HG02623 (cell line): ENCODE measurements around the gene PAFAH2.

Source experiments
- ATAC-seq: cut with Tn5 transposase; IDR thresholded peaks from one replicate; pipeline ENCODE4 v1.9.1; 2021; ENCODE audit warnings: moderate library complexity; ENCODE audit not compliant: unreplicated experiment

PAFAH2 gene

DNA sequence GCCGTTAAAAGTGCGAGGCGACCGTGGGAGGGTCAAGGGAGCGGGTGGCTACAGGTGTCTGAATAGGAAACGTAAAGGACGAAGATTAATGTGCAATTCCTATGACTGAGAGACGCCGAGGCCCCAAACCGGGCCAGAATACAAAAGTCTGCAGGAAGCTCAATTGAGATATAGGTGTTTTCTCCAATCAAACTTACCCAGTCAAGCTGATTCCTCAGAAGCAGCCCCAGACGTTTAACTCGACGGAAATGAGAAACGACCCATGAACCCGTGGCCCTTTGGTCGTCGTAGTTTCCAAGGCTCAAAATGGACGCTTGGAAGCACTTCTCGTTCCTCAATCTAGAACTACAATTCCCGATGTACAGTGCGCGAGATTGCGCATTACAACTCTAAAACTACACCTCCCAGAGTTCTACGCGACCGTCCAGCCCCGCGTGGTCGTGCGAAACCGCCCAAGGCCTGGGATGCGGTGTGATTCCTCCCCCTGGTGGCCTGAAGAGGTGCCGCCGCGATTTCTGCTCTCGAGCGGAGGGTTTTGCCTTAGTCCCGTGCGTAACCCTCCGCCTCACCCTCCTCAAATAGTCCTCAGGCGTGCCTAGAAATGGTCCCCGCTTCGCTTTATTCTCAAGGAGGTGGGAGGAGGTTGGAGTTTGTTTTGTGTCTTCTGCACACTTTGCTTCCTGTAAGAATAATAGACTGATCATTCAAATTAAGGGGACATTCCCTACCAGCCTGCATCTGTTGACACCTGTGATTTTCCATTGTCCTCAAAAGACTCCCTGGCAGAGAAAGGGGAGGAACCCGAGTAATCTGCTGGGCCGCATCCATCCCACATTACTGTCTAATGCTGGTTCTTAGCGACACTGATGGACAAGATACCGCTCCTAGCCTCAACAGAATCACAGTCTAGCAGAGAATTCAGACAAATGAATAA, at the start of gene PAFAH2:
Gene PAFAH2 (minus strand): TSS at position 236 of the 934 bp plus-strand sequence. CDS start 7,247 bp downstream, outside the sequence.
- ATAC-seq, result peak; percentile 92

DNA sequence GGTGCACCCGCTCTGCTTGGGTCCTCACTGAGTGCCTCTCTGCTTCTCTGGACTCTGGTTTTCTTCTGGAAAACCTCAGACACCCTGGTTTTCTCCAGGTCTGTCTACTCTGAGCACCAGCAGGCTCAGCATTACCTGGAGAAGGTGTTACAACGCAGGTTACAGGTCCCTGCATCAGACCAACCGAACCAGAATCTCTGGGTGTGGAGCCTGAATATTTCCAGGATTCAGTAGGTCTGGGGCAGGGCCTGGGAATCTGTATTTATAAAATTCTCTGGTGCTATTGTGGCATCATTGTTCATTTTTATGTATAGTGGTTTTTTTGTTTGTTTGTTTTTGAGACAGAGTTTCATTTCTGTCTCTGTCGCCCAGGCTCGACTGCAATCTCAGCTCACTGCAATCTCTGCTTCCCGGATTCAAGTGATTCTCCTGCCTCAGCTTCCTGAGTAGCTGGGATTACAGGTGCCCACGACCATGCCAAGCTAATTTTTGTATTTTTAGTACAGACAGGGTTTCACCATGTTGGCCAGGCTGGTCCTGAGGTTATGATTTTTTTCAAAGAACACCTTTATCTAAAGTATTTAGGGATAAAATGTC, 49.5 kb upstream of the PAFAH2 start:
- ATAC-seq, result no peak

DNA sequence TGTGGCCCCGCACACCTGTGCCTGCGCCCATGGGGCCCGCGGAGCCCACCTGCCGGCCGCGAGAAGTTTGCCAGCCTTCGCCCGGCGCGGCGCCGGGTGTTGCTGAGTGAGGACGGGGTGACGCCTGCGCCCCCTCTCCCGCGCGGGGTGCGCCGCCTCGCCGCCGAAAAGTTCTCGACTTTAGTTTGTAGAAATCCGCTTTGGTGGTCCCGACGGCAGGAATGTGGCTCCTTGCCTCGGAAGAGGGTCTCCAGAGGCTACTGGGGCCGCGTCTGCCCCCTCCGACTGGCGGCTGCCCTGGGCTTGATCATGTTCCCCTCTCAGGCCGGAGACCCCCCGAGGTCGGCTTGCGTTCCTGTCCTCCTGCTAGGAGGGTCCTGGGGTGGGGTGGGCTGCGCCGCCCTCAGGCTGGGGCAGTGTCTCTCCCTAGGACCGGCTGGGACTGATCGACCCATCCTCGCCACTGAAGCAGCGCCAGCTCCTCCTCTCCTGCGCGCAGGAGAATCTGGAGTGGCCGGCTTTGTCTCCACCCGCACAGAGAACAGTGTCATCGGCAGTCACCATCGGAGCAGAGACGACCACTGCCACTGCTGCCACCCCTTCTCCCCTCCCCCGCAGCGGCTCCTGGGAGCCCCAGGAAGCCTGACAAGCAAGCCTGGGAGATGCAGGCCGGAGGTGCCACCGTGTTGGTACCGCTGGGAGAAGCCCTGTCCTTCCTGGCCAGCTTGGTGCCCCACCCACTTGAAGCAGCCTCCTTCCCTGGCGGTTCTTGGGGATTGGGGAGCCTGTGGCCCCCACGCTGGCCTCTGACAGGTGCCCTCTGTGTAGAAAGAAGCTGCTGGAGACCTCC, 48.6 kb upstream of the PAFAH2 start:
- no peak for ATAC-seq

DNA sequence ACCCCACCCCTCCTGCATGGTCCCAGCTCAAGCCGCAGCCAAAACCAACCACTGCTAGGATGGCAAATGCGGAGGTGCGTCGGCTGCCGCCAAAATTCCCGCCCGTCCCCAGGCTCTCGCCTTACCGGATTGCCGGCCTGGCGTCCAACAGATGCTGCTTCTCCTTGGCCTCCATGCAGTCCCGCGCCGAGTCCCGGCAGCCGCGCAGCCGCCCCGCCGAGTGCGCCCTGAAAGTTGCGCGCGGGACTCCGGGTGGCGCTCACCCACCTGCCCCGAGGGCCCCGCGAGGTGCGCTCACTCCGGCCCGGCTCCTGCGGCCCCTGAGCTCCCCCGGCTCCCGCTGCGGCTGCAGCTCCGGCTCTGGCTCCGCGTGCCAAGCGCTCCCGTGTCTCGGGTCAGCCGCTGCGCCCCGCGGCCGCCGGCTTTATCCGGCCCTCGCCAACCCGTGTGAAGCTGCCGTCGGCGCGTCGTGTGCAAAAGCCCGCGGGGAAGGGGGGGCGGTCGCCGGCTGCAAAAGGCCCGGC, 47.9 kb upstream of the PAFAH2 start, which contains the start of gene SLC30A2:
Gene SLC30A2 (minus strand): TSS at position 397 of the 524 bp plus-strand sequence. CDS start 222 bp downstream, at position 175.
- ATAC-seq, result no peak

DNA sequence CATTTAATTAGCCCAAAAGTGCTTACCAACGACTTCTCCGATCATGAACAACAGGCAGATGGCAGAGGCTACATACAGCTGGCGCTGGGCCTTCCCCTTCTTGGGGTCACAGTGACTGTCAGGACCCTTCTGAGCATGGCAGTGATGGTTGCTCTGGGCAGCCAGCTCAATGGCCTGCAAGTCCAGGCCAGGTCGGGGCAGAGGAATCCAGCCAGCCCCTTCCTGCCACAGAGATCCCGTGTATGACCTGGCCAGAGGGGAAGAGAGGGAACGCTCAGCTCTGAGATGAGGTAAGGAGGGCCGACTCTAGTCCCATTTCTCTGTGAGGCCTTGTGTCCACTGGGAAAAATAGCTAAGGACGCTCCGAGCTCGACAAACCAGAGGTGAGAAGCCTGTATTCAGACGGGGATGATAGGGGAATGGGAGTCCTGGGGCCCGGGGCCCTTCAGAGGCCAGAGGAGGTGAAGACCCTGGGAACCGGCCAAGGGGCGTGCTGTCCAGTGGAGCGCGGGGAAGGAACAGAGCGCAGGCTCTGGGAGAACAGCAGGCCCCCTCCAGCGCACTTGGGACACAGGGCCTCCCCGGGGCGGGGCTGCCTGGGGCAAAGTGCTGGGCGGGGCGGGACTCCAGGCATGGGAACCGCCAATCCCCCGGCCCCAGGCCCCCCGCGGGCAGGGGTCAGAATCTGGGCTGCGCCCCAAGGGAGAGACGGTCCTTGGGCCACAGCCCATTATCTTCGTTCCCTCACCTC, 47.3 kb upstream of the PAFAH2 start:
- ATAC-seq, result no peak

DNA sequence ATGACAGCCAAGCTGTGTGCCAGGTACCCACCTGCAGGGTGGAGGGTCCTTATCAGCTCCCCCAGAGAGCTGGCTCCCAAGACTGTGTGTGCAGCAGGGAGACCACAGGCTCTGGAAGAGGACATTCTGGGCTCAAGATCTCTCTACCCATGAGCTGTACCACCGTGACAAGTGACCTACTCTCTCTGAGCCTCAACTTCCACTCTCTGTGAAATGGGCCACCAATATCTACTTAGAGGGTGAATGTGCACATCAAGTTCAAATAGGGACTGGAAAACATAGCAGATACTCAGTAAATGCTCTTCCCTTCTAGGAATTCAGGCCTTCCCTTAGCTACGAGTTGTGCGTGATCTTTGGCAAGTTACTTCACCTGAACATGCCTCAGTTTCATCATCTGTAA, 46.6 kb upstream of the PAFAH2 start:
- no peak for ATAC-seq

DNA sequence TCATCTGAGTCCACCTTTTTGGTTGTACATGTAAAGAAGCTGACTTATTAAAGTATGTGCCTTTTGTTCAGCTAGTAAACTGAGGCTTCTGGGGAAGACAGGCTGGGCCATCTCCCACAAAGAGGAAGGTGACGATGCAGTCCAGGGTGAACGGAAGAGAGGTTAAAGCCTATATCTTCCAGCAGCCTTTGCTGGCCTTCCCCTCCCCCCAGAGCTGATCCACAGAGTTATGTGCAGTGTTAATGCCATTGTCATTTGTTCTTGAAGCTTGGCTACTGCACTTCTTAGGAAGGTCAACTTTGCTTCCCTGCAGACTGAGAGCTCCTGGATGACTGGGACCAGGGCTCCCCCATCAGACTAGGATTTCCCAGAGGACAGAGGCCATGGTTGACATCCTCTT, 45.9 kb upstream of the PAFAH2 start:
- no peak for ATAC-seq

DNA sequence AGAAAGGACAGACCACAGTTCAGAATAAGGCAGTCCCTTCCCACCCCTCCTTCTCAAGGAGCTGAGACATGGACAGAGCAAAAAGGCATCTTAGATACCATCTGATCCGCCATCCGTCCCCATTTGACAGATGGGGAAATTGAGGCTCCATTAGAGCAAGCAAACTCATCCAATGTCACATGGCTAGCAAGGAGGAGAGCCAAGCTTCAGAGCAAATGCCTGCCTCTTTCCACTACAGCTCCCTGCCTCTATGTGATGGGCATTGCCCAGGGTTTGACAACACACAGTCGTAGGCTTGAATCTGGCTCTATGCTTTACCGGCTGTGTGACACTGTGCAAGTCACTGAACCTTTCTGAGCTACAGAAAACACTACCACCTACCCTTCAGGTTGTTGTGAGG, 44.1 kb upstream of the PAFAH2 start:
- ATAC-seq, result no peak

DNA sequence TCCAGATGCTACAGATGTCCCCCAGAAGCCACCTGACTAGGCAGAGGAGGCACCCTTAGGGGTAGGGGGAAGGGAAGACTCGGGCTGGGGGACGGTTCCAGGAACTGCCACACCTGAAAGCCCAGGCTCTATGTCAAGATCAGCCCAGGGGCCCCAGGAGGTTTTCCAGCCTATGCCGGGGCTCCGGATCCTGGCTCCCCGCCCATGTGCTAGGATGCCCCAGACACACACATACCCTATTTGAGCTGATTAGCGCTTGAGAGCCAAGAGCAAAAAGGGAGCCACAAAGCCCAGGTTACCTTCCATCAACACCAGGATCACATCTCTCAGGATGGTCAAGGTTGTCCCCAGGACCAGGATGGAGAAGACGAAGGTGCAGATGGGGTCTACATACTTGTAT, 43.5 kb upstream of the PAFAH2 start:
- ATAC-seq, result no peak

DNA sequence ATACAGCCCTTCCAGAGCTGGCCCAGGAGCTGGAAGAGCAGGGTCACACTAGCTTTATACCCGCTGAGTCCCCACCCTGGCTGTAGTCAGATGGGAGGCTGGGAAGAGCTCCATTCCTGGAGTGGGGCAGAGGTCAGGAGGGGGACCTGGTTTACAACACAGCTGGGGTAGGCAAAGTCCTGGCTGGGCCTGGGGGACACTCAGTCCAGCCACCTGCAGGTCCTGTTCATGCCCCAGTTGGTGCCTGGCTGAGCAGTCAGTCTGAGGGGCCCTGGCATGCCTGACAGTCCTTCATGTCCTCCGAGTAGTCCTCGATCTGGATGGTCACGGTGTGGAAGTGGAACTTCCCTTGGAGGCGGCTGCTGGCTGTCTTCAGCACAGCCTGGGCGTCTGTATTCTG, 41.0 kb upstream of the PAFAH2 start:
- ATAC-seq, result no peak

DNA sequence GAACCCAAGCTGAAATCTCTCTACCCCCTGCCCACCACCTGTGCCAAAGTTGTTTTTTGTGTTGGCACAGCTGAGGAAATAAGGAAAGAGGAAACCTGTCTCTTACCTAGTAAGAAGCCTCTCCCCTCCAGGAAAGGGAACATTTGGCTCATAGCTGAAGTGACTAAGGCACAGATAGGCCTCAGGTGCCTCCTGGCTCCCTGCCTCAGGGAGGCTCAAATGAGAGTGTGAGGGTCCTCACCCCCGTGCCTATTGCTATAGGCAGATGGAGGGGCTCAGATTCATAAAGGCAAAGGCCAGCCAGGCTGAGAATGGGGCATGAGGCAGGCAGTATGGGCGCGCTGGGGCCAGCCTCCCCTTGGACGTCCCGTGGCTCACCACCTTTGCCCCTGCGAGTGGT, 40.6 kb upstream of the PAFAH2 start:
- ATAC-seq, result no peak

DNA sequence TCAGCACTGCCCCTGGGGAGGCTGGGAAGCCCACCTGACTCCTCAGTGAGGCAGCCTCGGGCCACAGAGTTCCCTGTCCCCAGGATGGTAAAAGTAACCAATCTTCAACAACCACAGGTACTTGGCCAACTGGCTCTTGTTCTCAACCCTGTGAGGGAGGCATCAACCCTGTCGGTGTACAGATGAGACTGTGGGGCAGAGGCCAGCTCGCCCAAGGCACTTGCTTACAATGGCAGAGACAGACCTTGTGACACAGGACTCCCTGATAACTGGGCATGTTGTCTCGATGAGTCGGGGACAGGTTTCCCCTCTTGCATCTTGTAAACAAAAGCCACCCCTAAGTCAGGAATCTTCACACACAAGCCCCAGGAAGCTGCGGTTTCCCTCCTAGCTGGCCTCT, 40.0 kb upstream of the PAFAH2 start:
- no peak for ATAC-seq

DNA sequence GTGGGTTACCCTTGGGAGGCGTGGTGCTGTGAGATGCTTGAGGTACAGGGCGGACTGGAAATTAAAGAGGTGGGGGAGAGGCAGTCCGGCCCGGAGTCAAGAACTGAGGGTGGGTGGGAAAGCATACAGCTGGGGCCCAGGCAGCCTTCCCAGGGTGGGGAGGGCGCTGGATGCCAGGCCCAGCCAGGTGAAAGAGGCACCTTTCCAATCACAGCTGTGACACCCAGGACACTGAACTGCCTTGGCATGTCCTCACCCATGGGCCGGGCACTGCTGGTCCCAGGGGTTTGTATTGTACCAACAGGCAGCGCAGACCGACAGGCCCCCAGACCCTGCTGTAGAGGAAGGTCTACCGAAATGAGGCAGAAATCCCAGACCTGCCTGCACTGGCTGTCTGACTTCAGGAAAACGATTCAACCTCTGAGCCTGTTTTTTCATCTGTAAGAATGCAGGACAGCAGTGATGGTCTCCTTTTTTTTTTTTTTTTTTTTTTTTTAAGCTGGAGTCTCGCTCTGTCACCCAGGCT, 39.0 kb upstream of the PAFAH2 start:
- ATAC-seq, result no peak

DNA sequence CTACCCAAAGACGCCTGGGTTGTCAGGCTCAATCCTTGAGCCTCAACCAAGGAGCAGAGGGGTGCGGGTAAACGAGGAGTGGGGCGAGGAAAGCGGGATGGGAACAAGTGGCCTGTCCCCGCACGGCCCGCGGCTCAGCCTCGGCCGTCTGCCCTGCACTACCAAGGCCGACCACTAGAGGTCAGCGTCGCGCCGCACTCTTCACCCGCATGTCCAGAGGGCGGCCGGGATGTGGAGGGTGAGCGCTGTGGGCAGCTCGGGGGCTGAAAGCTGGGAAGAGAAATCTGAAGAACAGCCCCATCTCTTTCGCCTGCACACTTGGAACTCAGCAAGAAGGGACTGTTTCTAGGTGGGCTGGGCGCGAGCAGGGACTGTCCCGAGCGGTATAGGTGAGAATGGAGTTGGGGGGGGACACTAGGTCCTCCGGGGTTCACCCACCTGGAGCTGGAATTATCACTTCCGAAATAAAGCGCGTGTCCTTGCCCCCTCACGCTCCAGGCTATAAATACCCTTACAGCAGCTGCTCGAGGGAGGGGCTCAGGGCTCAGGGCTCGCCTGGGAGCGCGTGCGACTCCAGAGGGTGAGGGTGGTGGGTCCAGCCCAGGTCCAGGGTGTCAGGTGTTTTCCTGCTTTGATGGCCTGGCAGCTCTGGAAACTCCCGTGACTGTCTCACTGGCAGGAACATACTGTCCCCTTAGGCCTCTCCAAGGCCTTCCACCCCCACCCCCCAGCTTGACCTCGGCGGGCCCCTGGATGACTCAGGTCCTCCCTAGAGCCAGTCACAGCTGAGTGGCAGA, 38.3 kb upstream of the PAFAH2 start:
- peak; percentile 53 for ATAC-seq

DNA sequence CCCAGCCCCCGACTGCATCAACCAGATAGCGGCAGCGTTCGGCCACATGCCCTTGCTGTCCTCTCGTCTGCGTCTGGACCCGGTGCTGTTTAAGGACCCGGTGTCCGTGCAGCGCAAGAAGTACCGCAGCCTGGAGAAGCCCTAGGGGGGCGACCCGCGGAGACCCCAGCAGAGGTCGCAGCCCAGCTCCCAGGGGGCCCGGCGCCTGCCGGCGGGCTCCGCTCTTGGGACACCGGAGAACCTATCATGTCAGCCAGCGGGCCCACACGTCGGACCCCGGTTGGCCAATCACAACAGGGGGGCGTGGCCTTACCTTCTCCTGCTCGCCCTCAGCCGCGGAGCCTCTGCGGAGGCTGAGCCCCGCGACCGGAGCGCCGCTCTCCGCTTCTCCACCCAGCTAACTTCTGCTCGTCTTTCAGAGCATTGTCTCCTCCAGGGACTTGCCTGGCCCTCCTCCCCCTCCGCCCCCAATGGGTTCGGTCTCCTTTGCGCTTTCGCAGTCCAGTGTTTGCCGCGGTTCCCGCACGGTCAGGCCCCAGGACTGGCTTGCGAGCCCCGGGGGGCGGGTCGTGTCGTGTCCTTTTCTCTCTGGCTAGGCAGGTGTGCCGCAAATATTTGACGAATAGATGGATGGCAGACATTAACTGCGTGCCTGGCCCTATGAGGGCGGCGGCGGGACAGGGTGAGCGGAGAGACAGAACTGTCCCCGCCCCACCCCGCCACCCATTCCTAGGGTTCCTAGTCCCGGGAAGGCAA, 37.5 kb upstream of the PAFAH2 start:
- peak; percentile 82 for ATAC-seq

DNA sequence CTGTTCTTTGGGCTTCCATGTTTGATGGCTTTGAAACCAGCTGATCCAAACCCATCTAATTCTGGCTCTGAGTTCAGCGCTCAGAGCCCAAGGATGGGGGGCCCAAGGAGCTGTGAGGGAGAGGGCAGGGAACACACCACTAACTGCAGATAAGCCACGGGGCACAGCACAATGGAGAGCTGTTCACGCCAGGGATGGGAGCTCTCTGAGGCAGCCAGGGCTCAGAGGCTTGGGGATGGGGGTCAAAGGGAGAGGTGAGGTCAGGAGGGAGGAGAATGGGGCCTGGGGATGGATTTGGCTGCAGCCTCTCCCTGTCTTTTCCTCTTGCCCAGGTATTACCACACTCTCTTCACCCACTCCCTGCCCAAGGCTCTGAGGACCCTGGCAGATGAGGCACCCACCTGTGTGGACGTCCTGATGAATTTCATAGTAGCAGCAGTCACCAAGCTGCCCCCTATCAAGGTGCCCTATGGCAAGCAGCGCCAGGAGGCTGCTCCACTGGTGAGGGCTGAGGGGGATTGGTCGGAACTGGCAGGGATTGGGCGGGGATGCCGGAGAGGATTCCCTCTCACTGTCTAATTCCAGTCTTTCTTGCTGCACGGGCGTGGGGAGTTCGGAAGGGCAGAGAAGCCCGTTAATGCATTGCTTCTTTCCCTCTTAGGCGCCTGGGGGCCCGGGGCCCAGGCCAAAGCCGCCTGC, 36.8 kb upstream of the PAFAH2 start:
- no peak for ATAC-seq

DNA sequence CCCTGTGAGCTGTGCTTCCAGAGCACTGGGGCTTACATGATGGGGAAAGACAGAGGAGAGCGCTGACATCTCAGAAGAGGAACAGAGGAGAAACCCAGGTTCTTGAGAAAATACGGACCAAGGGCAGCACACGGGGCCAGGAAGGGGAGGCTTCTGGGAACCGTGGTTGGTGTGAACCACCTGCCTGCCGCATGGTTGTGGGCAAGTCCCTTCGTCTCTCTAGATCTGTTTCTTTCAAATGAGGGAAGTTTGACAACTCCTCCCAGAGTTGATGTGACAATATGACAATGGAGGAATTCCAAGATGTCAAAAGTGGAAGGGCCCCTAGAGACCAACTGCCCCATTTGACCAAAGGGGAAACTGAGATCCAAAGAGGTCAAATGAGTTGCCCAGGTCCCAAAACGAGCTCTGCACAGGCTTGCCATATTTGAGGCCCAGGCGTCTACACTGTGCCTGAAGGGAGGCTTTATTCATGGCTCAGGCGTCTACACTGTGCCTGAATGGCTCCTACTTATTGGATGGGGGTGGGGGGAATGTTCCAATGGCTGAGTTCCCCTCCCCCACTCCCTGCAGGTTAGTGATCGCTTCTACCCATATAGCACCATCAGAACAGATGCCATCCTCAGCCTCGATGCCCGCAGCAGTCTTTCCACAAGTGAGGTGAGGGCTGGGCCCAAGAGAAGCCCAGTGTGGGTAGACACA, 34.9 kb upstream of the PAFAH2 start:
- ATAC-seq, result no peak
